NCI-H446 treated with DMSO at 0.1 percent for 48 hours (cell line): ENCODE measurements around the gene ZNF521.
"Not testable (repeated sequence)": the region's sequence is repeated elsewhere in the genome, so short reads cannot be mapped to it uniquely, and the experiment has no call there.

Source experiments
- DNase-seq: peaks from one replicate; lab custom pipeline; 2025; lab: John Stamatoyannopoulos, UW

Gene ZNF521

DNA sequence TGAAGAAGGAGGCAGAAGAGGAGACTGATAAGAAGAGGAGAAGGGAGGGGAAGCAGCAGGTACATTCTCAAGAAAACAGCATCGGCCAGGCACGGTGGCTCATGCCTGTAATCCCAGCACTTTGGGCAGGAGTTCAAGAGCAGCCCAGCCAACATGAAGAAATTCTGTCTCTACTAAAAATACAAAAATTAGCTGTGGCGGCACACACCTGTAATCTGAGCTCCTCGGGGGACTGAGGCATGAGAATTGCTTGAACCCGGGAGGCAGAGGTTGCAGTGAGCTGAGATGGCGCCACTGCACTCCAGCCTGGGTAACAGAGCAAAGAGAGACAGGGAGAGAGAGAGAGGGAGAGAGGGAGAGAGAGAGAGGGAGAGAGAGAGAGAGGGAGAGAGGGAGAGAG lies 318.8 kb downstream of the ZNF521 start:
- not testable (repeated sequence) for DNase-seq

DNA sequence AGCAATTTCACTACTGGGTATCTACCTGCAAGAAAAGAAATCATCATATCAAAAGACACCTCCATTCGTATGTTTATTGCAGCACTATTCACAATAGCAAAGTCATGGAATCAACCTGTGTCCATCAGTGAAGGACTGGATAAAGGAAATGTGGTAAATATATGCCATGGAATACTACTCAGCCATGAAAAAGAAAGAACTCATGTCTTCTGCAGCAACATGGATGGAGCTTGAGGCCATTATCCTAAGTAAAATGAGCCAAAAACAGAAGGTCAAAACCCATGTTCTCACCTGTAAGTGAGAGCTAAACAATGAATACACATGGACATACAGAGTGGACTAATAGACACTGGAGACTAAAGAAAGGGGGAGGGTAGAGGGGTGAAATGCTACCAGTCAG lies 322.2 kb downstream of the ZNF521 start:
- no peak for DNase-seq

DNA sequence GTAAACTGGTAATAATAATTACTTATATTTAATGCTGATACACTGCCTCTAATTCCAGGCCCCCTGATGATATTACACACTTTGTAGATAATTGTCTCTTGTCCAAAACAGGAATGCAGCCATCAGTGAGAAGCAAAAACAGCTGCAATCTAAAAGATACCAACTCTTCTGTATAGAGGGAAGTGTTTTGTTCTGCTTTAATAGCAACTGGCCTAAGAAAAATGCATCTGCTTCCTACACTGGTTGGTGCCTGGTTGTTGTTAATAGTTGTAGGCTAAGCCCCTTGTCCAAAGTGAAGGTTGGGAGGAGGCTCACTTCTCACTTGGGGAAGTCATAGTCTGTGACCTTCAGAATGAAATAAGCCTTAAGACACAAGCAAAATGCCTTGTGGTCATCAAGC lies 332.0 kb downstream of the ZNF521 start:
- no peak for DNase-seq

DNA sequence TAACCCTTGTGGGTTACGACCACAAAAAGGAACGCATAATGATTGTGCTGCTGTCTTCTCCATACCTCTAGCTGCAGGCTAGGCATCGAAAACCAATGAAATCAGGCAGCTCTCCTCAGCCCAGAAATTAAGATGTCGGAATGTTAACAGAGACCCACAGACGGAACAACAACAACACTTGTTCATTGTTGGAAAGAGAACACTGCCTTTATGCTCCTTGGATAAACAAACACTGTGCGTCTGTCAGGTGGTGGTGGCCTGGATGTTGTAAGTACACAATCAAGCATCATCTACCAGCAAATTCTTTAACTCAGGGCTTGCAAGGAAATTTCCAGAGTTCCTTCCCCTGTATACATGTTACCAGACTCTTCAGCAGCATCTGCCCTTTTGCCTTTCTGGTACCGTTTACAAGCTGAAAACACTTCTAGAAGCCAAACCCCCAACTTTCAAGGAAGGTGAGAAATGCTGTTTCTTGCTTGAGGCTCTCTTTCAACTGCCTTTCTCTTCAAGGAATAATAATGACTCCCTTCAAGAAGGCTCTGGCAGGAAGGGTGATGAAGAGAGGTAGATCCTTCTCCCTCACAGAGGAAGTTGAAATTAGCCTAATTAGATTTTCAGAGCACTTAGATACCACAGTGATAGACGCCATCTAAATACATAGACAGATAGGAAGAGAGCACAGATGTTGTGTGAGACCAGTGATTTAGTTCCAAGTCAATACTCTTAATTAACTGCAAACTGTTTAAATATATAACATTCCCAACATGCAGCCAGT lies 332.7 kb downstream of the ZNF521 start:
- DNase-seq: no peak

DNA sequence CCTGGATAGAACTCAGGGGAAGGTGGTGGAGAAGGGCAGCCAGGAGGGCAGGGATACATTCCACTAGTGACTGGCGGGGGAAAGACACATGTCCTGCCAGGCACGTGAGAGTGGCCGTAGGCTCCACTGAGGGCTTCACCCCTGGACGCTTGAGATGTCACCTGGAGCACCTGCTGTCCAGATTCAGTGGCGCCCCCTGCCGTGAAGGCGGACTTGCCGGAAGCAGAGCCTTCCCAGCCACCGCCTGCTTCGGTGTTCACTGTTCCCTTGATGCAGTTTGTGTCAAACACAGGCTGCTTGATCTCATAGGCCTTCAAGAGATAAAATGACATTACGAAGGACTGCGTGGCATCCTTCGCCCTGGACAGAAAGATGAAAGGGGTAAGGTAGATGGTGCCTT lies 335.3 kb downstream of the ZNF521 start:
- DNase-seq: no peak

DNA sequence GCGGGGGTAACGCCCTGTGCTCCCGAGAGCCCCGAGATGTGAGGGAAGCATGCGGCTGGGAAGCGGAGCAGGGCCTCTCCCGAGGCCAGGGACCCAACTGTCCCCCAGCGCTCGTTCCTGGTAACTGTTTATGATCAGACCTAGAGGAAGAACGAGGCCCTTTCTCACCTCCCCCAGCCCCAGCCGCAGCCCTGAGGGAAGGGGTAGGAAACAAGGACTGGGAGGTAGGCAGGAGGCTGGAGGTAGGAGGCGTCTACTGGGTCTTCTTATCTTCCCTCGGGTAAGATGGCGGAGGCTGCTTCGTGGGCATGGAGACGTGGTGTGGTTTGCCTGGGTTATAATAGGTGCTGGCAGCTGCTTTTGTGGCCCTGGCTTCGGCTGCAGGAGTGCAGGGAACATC lies 335.8 kb downstream of the ZNF521 start:
- DNase-seq: no peak
